ENCODE measurements around the gene MS4A10.
"Not testable (repeated sequence)": the region's sequence is repeated elsewhere in the genome, so short reads cannot be mapped to it uniquely, and the experiment has no call there.

MS4A10 gene

DNA sequence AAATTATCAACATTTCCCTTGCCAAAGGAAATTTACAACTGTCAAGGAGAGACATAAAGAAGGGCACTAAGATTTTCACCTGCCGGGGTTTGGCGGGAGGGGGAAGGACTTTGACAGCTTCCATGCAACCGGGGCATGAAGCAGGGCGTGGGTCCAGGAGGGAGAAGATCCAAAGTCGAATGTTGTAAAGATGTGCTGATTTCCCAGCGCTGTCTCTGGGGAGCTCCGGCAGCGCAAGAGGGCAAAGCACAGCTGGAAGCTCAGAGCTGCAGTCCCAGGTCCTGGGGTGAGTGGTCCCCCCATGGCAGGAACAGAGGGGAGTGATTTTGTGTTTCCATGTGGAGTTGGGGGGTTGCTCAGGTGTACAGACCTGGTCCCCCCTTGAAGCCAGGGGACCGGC, at the start of gene MS4A10:
Gene MS4A10 (plus strand): TSS at position 198 of the 400 bp plus-strand sequence. CDS start 5,003 bp downstream, outside the sequence.
- no peak for DNase-seq (ENCODE audit: low read depth in 1 of 2, low spot score in 1 of 2)

DNA sequence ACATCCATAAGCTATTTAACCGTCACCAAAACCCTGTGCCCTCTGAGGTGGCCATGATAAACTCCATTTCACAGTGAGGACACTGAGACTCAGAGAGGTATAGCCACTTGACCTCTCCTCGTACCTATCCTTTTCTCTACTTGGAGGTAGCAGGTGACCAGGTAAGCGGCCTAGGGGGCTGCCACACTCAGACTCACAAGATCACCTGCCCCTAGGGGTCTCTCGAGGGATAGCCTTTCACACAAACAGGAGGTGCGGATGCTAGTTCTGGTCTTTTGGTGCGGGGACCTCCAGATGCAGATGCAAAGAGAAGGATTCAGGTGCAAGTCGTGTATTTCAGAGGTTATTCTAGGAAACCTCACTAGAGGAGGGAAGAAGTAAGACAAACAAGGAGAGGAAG, 46.0 kb upstream of the MS4A10 start:
- DNase-seq (ENCODE audit: low read depth in 1 of 2, low spot score in 1 of 2), result no peak

DNA sequence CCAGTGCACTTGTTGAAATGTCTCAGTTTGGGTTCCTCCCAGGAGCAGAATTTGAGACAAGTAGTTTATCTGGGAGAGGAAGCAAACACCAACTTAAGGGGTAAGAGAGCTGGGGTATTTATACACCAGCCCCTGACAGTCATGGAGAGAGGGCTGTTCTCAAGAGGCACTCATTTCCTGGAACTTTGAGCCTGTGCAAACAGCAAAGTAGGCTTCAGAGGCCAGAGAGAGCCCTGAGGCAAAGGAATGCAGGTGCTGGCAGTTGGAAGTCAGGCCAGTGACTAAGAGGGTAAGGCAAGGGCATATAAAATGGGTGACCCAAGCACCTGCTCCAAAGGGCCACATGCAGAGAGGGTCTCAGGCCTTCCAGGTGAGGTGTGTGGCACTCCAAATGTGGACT, 44.6 kb upstream of the MS4A10 start:
- no peak for DNase-seq (ENCODE audit: low read depth in 1 of 2, low spot score in 1 of 2)

DNA sequence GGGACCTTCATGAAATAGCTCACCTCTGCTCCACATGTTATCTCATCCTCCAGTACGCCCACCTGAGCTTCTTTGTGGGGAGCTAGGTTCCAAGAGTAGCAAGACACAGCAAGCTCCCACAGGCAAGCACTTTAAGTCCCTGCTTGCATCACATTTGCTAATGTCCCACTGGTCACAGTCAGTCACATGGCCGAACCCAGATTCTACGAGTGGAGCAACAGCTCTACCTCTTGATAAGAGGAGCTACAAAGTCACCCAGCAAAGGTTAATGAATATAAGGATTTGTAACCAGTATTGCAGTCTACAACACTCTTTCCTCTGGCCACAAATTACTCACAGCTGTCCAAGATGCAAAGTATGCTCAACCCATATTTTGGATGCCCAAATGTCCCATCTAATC, 43.7 kb upstream of the MS4A10 start:
- DNase-seq (ENCODE audit: low read depth in 1 of 2, low spot score in 1 of 2), result no peak

DNA sequence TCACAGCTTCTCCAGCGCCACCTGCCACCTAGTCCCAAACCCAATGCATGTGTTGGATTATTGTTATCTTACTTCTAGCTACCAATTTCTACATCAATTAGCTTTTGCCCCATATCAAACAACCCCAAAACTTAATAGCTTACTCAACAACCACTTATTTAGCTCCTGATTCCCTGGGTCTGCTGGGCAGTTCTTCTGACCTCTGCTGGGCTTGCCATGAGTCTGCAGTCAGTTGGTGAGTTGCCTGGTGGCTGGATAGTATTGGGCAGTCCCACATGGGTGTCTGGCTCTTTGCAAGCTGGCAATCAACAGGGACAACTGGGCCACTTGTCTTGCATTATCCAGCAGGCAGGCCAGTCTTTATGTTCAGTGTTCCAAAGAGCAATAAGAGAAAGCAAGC, 42.1 kb upstream of the MS4A10 start:
- DNase-seq (ENCODE audit: low read depth in 1 of 2, low spot score in 1 of 2), result no peak

DNA sequence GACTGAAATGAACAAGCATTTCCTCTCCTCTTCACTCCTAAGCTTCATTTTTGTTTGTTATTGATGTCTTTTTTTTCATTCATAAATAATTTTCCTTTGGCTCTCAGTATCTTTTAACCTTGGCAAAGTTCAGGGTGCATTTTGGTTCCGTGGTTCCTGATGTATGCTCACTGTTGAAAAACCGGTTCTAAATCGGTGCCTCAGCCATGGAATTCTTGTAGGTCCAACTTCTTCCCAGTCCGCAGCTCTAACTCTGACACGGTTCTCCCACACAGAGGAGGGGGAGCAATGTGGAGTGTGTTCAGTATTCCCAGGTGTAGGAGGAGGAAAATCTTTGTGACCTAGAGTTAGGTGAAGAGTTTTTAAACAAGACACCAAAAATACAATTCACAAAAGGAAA, 41.0 kb upstream of the MS4A10 start:
- DNase-seq (ENCODE audit: low read depth in 1 of 2, low spot score in 1 of 2), result no peak

DNA sequence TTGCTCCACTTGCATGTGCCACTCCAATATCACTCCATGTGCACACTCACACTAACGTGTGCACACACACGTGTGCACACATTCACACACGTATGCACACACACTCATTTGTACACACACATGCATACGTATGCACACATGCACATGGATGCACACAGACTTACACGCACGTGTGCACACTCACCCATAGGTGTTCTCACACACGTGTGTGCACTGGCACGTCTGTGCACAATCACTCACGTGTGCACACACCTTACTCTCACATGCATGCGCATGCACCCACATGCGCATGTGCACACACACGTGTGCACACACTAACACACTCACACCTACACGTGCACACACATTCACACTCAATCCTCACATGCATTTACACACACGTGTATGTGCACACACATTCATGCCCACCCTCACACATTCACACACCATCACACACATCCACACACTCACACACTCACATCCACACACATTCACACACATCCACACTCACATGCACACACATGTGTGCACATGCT, 37.7 kb upstream of the MS4A10 start:
- no peak for DNase-seq (ENCODE audit: low read depth in 1 of 2, low spot score in 1 of 2)

DNA sequence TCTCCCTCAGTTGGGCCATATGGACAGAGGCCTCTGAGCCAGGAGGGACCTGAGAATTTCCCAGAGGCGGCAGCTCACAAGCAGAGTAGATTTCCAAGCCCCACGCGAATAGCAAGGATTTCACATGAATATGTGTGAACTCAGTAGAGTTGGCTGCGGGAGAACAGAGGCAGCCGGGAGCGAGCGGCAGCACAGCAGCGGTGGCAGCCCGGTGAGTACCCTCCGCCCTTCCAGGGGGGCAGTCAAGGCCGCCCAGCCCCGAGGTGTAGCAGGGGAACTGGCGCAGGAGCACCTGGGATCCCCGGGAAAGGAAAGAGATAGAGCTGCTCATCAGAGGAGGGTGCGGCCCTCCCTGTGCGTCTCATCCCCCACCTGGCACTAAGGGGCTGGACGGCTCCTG, 36.9 kb upstream of the MS4A10 start:
- no peak for DNase-seq (ENCODE audit: low read depth in 1 of 2, low spot score in 1 of 2)

DNA sequence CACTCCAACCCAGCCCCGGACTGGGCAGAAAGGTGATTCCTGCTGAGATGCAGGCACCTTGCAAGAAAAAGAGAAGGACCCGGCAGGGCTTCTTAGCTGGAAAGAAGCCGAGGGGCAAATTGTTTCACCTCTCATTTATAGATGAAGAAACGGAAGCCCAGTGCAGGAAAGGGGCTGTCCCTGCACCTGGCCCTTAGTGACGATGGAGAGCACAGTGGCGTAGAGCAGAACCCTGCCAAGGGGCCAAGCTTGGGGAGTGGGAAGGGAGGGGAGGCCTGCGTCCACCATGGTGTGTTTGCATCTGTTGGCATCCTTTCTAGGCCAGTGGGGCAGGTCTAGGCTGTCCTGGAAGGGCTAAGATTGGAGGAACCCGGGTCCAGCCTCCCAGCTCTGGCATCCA, 36.3 kb upstream of the MS4A10 start:
- no peak for DNase-seq (ENCODE audit: low read depth in 1 of 2, low spot score in 1 of 2)

DNA sequence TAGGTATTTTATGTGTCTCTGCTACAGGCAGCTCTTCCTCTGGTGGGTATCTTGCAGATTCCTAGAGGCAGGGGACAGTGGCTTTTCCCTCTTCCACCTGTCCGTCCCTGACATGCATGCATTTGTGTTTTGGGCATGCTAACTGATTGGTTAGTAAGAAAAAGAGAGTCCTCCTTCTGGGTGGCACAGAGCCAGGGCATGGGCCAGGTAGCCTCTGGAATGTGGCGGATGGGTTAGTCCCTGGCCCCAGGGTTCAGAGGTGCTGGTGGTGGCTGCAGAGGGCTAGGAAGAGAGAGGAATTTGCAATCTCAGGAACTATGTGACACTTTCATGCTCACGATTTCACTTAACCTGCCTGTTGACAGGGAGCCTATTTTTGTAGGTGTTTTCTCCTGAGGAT, 34.2 kb upstream of the MS4A10 start:
- DNase-seq (ENCODE audit: low read depth in 1 of 2, low spot score in 1 of 2), result no peak

DNA sequence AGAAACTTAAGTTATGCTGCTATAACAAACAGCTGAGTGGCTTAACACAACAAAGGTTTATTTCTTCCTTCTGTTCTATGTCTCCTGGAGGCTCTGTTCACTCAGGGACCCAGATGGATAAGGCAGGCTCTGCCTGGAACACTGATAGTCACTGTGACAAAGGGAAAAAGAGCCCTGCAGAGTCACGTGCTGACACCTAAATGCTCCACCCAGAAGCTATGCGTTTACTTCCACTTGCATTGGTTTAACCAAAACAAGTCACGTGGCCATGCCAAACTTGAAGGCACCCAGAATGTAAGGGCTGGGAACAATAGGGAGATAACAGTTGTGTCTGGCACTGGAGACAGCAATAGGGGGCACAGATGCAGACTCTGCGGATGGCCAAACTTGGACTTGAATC, 31.8 kb upstream of the MS4A10 start:
- no peak for DNase-seq (ENCODE audit: low read depth in 1 of 2, low spot score in 1 of 2)

DNA sequence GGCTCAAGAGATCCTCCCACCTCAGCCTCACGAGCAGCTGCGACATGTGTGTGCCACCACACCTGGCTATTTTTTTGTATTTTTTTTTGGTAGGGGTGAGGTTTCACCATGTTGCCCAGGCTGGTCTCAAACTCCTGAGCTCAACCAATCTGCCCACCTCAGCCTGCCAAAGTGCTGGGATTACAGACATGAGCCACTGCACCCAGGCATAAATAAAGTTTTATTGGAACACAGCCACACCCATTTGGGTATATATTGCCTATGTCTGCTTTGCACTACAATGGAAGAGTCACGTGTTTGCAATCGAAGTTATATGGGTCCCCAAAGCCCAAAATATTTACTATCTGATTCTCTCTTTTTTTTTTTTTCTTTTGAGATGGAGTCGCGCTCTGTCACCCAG, 30.2 kb upstream of the MS4A10 start:
- no peak for DNase-seq (ENCODE audit: low read depth in 1 of 2, low spot score in 1 of 2)

DNA sequence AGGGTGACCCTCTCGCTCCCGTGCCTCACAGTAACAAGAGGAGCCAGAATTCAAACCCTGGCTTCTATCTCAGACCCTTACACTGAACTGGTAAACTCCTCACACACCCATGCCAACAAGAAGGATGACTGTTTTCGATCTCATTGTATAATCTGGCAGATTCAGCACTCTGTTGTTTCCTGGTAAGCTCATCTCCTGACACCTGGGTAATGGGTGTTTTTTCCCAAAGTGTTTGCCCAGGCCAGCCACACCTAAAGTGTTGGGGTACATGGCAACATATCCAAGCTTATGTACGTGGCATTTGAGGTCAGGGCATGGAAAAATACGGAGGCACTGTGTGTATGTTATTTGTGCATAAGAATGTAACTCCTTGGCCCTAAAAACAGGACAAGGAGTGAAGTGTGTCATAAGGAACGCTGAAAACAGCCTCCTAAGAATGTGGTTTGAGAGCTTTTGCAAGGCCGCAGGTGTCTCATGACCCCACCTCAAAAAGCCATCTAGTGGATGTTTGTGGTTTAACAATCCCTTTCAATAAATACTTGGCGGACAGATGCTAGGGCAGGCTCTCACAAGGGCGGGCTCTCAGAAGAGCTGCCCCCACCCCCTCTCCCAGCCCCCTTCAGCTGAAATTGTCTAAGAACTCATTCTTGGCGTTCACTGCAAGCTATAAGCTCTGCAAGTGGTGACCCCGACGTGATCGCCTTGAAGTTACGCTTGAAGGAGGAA, 28.7 kb upstream of the MS4A10 start, which contains the start of gene MS4A15:
Gene MS4A15 (plus strand): TSS at position 561 of the 726 bp plus-strand sequence. CDS start 6,867 bp downstream, outside the sequence.
- no peak for DNase-seq (ENCODE audit: low read depth in 1 of 2, low spot score in 1 of 2)

DNA sequence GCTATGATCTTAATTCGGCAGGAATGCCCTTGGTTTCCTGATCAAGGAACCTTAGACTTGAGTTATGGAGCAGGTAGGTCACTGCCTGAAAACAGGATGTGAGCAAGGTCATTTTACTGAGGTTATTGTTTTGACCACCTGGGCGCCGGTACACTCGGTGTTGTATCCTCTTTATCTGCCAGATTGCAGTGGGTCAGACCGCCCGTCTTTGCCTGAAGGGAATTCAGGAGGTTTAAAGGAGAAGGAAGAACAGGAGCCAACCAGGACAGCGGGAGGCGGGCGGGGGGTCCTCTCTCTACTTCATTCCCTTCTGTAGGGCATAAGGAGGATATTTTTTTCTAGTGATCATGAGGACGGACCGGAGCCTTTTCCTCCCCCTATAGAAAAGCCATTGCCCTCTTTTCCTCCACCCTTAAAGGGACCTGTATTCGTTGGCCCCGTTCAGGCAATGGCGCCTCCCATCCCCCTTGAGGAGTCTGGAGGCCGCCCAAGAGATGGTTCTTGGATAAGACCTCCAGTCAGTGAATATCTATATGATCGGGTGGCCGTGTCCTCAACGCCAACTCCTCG, 27.8 kb upstream of the MS4A10 start:
- no peak for DNase-seq (ENCODE audit: low read depth in 1 of 2, low spot score in 1 of 2)

DNA sequence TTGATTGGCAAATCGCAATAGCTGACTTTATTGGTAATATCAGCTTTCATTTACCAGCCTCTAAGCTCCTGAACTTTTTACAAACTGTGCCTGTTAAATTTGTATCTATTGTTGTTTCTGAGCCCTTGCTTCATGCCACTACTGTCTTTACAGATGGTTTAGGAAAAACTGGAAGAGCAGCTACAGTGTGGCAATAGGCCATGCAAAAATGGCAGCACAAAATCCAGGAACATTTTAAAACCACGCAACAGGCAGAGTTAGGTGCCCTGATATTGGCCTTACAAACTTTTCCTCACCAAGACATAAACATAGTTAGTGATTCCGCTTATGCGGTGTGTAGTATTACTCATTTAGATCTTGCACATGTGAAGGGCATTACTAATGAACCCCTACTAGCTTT, 26.5 kb upstream of the MS4A10 start:
- not testable (repeated sequence) for DNase-seq (ENCODE audit: low read depth in 1 of 2, low spot score in 1 of 2)

DNA sequence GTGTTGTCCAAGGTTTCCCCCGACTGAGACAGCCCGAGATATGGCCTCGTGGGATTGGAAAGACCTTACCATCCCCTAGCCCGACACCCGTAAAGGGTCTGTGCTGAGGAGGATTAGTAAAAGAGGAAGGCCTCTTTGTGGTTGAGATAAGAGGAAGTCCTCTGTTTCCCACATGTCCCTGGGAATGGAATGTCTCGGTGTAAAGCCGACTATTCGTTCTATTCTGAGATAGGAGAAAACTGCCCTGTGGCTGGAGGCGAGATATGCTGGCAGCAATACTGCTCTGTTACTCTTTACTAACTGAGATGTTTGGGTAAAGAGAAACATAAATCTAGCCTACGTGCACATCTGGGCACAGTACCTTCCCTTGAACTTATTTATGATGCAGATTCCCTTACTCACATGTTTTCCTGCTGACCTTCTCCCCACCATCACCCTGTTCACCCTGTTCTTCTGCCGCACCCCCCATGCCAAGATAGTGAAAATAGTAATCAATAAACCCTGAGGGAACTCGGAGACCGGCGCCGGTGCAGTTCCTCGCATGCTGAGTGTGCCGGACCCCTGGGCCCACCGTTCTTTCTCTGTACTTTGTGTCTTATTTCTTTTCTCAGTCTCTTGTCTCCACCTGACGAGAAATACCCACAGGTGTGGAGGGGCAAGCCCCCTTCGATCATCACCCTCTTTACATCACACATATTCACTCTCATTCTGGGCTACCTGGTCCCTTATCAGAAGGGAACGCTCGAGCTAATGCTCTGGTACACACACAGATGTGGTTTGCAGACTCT, 25.5 kb upstream of the MS4A10 start:
- not testable (repeated sequence) for DNase-seq (ENCODE audit: low read depth in 1 of 2, low spot score in 1 of 2)

DNA sequence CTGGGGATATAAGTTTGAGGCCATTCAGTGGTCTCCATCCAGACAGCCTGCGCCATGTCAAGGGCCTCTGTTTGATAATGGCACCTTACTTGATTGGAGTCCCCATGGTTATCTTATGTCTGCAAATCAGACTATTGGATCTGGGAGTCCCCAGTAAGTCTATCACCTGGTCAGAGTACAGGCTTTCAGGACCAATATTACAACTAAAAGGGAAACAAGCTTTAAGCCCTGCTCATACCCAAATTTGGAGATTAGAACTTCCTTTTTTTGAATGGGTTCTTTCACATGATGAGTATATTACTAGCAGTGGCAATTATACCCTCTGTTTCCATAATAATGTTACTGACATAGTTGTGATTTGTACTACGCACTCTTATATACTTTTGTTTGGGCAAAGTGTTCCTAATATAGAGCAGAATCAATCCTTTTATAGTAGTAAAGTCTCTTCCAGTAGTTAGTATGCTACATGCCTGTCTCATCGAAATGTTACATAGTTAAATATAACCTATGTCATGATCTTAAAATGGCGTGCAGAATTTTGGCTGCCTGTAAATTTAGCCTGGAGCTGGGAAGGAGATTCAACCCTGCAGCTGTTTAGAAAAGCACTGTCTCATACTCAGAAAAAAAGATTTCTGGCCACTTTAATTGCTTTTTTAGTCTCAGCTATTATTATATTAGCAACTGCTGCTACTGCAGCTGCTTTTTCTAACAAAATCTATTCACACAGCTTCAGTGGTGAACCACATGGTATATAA, 23.5 kb upstream of the MS4A10 start:
- no peak for DNase-seq (ENCODE audit: low read depth in 1 of 2, low spot score in 1 of 2)

DNA sequence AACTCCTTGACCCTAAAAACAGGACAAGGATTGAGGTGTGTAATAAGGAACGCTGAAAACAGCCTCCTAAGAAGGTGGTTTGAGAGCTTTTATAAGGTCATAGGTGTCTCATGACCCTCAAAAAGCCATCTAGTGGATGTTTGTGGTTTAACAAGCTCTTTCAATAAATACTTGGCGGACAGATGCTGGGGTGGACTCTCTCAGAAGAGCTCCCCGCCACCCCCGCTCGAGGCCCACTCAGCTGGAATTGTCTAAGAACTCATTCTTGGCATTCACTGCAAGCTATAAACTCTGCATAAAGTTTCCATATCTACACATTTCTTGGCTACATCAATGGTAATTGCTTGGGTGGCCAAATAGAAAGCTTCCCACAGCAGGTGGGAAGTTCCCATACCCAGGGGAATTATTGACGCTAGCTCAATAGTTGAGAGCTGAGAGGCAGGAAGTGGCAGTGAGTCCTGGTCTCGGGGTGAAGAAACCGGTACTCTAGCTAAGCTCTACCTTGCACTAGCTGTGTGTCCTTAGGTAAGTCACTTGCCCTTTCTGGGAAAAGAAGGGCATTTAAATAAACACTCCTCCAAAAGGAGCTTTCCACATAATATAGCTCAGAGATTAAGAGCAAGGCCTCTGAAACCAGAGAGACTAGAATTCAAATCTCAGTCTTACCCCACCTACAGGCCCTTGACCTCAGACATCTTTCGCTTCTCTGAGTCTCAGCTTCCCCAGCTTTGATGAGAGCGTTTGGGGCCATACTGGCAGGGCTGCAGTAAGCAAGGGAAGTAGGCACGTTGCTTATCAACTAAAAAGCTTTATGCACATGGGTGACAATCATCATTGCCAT, 22.1 kb upstream of the MS4A10 start:
- no peak for DNase-seq (ENCODE audit: low read depth in 1 of 2, low spot score in 1 of 2)

DNA sequence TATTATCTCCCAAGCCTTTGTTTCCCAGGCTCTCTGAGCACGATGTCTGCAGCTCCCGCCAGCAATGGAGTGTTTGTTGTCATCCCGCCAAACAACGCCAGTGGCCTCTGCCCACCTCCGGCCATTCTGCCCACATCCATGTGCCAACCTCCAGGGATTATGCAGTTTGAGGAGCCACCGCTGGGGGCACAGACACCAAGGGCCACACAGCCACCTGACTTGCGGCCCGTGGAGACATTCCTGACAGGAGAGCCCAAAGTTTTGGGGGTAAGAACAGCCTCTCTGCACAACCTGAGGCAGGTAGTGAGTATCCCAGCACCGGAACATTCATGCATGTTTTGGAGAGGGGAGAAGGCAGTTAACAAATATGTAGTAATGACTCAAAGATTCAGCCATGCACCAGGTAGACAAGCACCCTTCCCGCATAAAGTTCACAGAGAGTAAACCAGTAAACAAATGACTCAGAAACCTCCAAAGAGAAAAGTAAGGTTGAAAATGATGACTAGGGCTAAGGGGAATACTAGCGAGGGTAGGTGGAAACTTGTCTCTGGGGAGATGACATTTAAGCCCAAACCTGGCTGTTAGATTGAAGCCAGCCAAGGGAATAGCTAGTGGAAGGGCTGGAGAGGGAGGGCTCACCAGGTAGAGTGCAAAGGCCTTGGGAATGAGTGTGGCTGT, 21.3 kb upstream of the MS4A10 start:
- DNase-seq (ENCODE audit: low read depth in 1 of 2, low spot score in 1 of 2), result no peak

DNA sequence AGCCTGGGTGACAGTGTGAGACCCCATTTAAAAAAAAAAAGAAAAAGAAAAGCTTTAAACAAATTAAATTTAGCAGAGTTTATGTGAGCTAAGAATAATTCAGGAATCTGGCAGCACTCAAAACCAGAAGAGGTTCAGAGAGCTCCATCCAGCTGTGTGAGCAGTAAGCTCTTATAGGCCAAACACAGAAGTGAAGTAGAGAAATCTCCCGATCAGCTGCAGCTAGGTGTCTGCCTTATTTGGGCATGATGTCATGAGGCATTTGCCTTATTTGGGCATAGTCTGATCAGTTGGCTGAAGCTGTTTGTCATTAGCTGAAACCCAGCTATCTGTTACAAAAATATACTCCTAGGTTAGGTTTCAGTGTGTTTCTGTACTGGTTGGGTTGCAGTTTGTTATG, 20.3 kb upstream of the MS4A10 start:
- no peak for DNase-seq (ENCODE audit: low read depth in 1 of 2, low spot score in 1 of 2)
